HCT116 (cell line): Measurements from ENCODE around the gene CELF2. TPM values are rescaled to one million over a fixed set of nuclear protein-coding genes. Genes with fewer than 3 reads are reported as not detected.

ENCODE experiments used
- ATAC-seq: fragments of 200-7000 bp; cut with Tn5 transposase; 2 replicates; pipeline ENCODE4 v1.9.1; 2020; ENCODE audit warnings: mild to moderate bottlenecking, moderate library complexity
- BruUV-seq: library from RNA; stranded (reverse); fragments of 400-500 nt; replicated peaks from 2 replicates; lab custom pipeline; 2021; lab: Mats Ljungman, UMichigan
- CTCF ChIA-PET: fragments of 300-600 bp; sonication (Branson Sonifier 250); formaldehyde crosslinking; loops from one replicate; lab custom pipeline; 2021; ENCODE audit warnings: antibody characterized with exemption; lab: Charles Lee
- POLR2A ChIA-PET: fragments of 300-600, 350-600 bp; sonication (Branson Sonifier 250); formaldehyde crosslinking; loops from one replicate; lab custom pipeline; 2021; ENCODE audit warnings: antibody characterized with exemption; lab: Charles Lee
- RAD21 ChIA-PET, 2 experiments: fragments of 300-600 bp; sonication (Branson Sonifier 250); formaldehyde crosslinking; loops; one replicate each; lab custom pipeline; 2023; ENCODE audit warnings: low total read pairs in 2 of 2; ENCODE audit not compliant: uncharacterized antibody in 2 of 2, unreplicated experiment in 2 of 2, low non-redundant PET in 1 of 2; lab: Charles Lee
- DNase-seq: peaks from one replicate; pipeline ENCODE4 v3.0.0-alpha.2; 2010; ENCODE audit warnings: low read depth, low spot score
- H2AFZ ChIP-seq: fragments of 200-600 bp; shearing (Covaris generic), sonication (generic); 2 replicates; pipeline ENCODE4 v1.6.1; 2017; ENCODE audit warnings: low read depth, mixed run types, mixed read lengths, antibody characterized with exemption, low read length; ENCODE audit not compliant: poor library complexity, severe bottlenecking
- H3K27ac ChIP-seq: 2 replicates; pipeline ENCODE4 v1.5.1; 2012; ENCODE audit warnings: low read depth, low read length
- H3K27me3 ChIP-seq: fragments of 200-600 bp; sonication (generic); 2 replicates; pipeline ENCODE4 v1.6.1; 2016; ENCODE audit warnings: mixed run types, low read length, mixed read lengths; ENCODE audit not compliant: insufficient read depth
- H3K36me3 ChIP-seq, 2 experiments: fragments of 200-500 bp in 1 of 2; fragments of 200-600 bp in 1 of 2; sonication (Bioruptor generic) in 1 of 2; sonication (generic) in 1 of 2; 2 replicates each; pipeline versions ENCODE4 v1.5.1 to v1.6.1; 2014 to 2016; ENCODE audit warnings: low read length in 2 of 2, inconsistent platforms in 1 of 2, mixed read lengths in 1 of 2, mixed run types in 1 of 2; ENCODE audit not compliant: insufficient read depth in 2 of 2, control insufficient read depth in 1 of 2
- H3K4me1 ChIP-seq, 2 experiments: fragments of 200-600 bp in 1 of 2; sonication (generic) in 1 of 2; 2 replicates each; pipeline versions ENCODE4 v1.5.1 to v1.6.1; 2012 to 2017; ENCODE audit warnings: low read length in 2 of 2, inconsistent platforms in 1 of 2, mild to moderate bottlenecking in 1 of 2, mixed read lengths in 1 of 2, mixed run types in 1 of 2, moderate library complexity in 1 of 2; ENCODE audit not compliant: insufficient read depth in 2 of 2, control insufficient read depth in 1 of 2
- H3K4me2 ChIP-seq: fragments of 200-600 bp; sonication (generic); 2 replicates; pipeline ENCODE4 v1.6.1; 2017; ENCODE audit warnings: mixed run types, low read length, mixed read lengths
- H3K4me3 ChIP-seq, 2 experiments: fragments of 200-600 bp in 1 of 2; sonication (generic) in 1 of 2; replicated peaks in 1 of 2; 2 replicates each; pipeline ENCODE4 v1.5.1; 2011 to 2016; ENCODE audit warnings: low read length in 2 of 2, control low read depth in 1 of 2, low read depth in 1 of 2, mild to moderate bottlenecking in 1 of 2, mixed read lengths in 1 of 2, mixed run types in 1 of 2
- H3K79me2 ChIP-seq: fragments of 200-600 bp; sonication (generic); 2 replicates; pipeline ENCODE4 v1.6.1; 2017; ENCODE audit warnings: mild to moderate bottlenecking, mixed run types, low read length, moderate library complexity, mixed read lengths; ENCODE audit not compliant: insufficient read depth
- H3K9ac ChIP-seq: fragments of 200-600 bp; sonication (generic); 2 replicates; pipeline ENCODE4 v1.6.1; 2016; ENCODE audit warnings: low read length, mixed read lengths
- H3K9me2 ChIP-seq: fragments of 200-600 bp; sonication (generic), shearing (Covaris generic); 2 replicates; pipeline ENCODE4 v1.6.1; 2017; ENCODE audit warnings: mixed run types, mild to moderate bottlenecking, moderate library complexity; ENCODE audit not compliant: insufficient read depth
- H3K9me3 ChIP-seq, 2 experiments: fragments of 200-500 bp in 1 of 2; fragments of 200-600 bp in 1 of 2; sonication (Bioruptor generic) in 1 of 2; sonication (generic) in 1 of 2; 2 replicates each; pipeline ENCODE4 v1.6.1; 2014 to 2017; ENCODE audit warnings: low read length in 2 of 2, mixed read lengths in 2 of 2, inconsistent platforms in 1 of 2, low read depth in 1 of 2, mild to moderate bottlenecking in 1 of 2, mixed run types in 1 of 2, moderate library complexity in 1 of 2; ENCODE audit not compliant: control insufficient read depth in 1 of 2, insufficient read depth in 1 of 2
- H4K20me1 ChIP-seq: fragments of 200-600 bp; sonication (generic), shearing (Covaris generic); 2 replicates; pipeline ENCODE4 v1.6.1; 2017; ENCODE audit warnings: mixed run types, mild to moderate bottlenecking, moderate library complexity; ENCODE audit not compliant: insufficient read depth
- CBX3 ChIP-seq: IDR thresholded peaks from 2 replicates; pipeline ENCODE4 v1.6.1; 2012; ENCODE audit warnings: low read depth
- EGR1 ChIP-seq: IDR thresholded peaks from 2 replicates; pipeline ENCODE4 v1.6.1; 2012; ENCODE audit warnings: low read depth
- EZH2phosphoT487 ChIP-seq: fragments of 200-600 bp; IDR thresholded peaks from 2 replicates; pipeline ENCODE4 v1.6.1; 2018; ENCODE audit warnings: antibody characterized with exemption, borderline replicate concordance
- SIN3A ChIP-seq: IDR thresholded peaks from 2 replicates; pipeline ENCODE4 v1.6.1; 2012; ENCODE audit warnings: low read depth
- ZNF274 ChIP-seq: fragments of 200-500 bp; sonication (Bioruptor generic); IDR thresholded peaks from 2 replicates; pipeline ENCODE4 v1.6.1; 2014; ENCODE audit warnings: mild to moderate bottlenecking, low read depth, low read length, inconsistent platforms
- intact Hi-C: fragments of 100-400 bp; cut with micrococcal nuclease; formaldehyde crosslinking; loops from 2 replicates; pipeline ENCODE4 v1.10.0; 2022
- total RNA-seq: library from RNA; stranded (reverse); gene quantifications from one replicate; pipeline ENCODE4 v1.2.1, GENCODE V29; 2021; ENCODE audit not compliant: unreplicated experiment

Gene CELF2
- total RNA-seq, 1 experiment from 2014 or later = 0.66 TPM

- Histone ChIP-seq H3K27ac (no peak overlapping the region), H2AFZ (no peak overlapping the region), H4K20me1 (no peaks in the 10 kb centered on the region), H3K36me3 (no peaks in the 10 kb centered on the region), H3K27me3 (no peaks in the 10 kb centered on the region), H3K4me3 (no peak overlapping the region), H3K4me1 (no peaks in the 10 kb centered on the region), H3K79me2 (no peaks in the 10 kb centered on the region), H3K9me2 (no peaks in the 10 kb centered on the region), H3K9me3 (no peaks in the 10 kb centered on the region), H3K9ac (no peak overlapping the region), H3K4me2 (no peak overlapping the region)
- TF ChIP-seq CBX3 (no peak), ZNF274 (no peak), EZH2phosphoT487 (no peak), SIN3A (no peak)
- ChIA-PET RAD21 (no interaction called here), CTCF (no interaction called here), POLR2A (no interaction called here)
- ATAC-seq (no peak), DNase-seq (no peak)
- no TSS peak for BruUV-seq
- intact Hi-C loops = no loop called here
Observed at GRCh38 chr10:11153245-11153644, 135.6 kb downstream of the CELF2 start.

GRCh38 chr10:11153766-11154165 is 136.1 kb downstream of the CELF2 start:
- no peak for ATAC-seq
- Histone ChIP-seq H3K36me3 (no peaks in the 10 kb centered on the region), H3K9me3 (no peaks in the 10 kb centered on the region), H2AFZ (no peak overlapping the region), H4K20me1 (no peaks in the 10 kb centered on the region), H3K4me1 (no peaks in the 10 kb centered on the region), H3K27ac (no peak overlapping the region), H3K4me3 (no peak overlapping the region), H3K79me2 (no peaks in the 10 kb centered on the region), H3K27me3 (no peaks in the 10 kb centered on the region), H3K9me2 (no peaks in the 10 kb centered on the region), H3K9ac (no peak overlapping the region), H3K4me2 (no peak overlapping the region)
- DNase-seq = no peak
- ChIA-PET POLR2A (no interaction called here), CTCF (no interaction called here), RAD21 (no interaction called here)
- no peak for TF ChIP-seq ZNF274
- TF ChIP-seq SIN3A = no peak
- no peak for TF ChIP-seq EGR1
- no TSS peak for BruUV-seq
- intact Hi-C loops = no loop called here
